HepG2 (cell line): ENCODE measurements around the gene MPIG6B. TPM values are rescaled to one million over a fixed set of nuclear protein-coding genes. Genes with fewer than 3 reads are reported as not detected.

Source experiments
- CBX2 ChIP-seq, 2 experiments: fragments of 200-600 bp in 1 of 2; sonication (generic); formaldehyde crosslinking in 1 of 2; IDR thresholded peaks; 2 replicates each; pipeline versions ENCODE4 v1.7.0 to v1.8.1; 2018 to 2022; ENCODE audit warnings: low read depth in 2 of 2, low read length in 1 of 2, mild to moderate bottlenecking in 1 of 2, missing genetic modification reagents in 1 of 2
- HOXA3 ChIP-seq: sonication (generic); formaldehyde crosslinking; IDR thresholded peaks from 2 replicates; pipeline ENCODE4 v1.5.0; 2020; ENCODE audit warnings: missing genetic modification reagents
- HOXA7 ChIP-seq: sonication (generic); formaldehyde crosslinking; IDR thresholded peaks from 2 replicates; pipeline ENCODE4 v1.8.1; 2022; ENCODE audit warnings: mild to moderate bottlenecking, missing genetic modification reagents, moderate library complexity
- JUNB ChIP-seq: sonication (generic); formaldehyde crosslinking; IDR thresholded peaks from 2 replicates; pipeline ENCODE4 v1.8.0; 2022; ENCODE audit warnings: missing genetic modification reagents, mild to moderate bottlenecking, borderline replicate concordance
- KDM5B ChIP-seq: sonication (generic); formaldehyde crosslinking; IDR thresholded peaks from 2 replicates; pipeline ENCODE4 v1.4.0; 2020; ENCODE audit warnings: missing genetic modification reagents, mild to moderate bottlenecking, borderline replicate concordance
- RFXAP ChIP-seq: sonication (generic); formaldehyde crosslinking; IDR thresholded peaks from 2 replicates; pipeline ENCODE4 v1.4.0; 2020; ENCODE audit warnings: missing genetic modification reagents, borderline replicate concordance
- RNF2 ChIP-seq: fragments of 450-650 bp; conservative IDR thresholded peaks from 2 replicates; pipeline ENCODE4 v1.6.1; 2016; ENCODE audit warnings: low read depth
- SRSF9 ChIP-seq: fragments of 200-400 bp; formaldehyde crosslinking; IDR thresholded peaks from 2 replicates; pipeline ENCODE4 v1.6.1; 2018; ENCODE audit warnings: borderline replicate concordance, mild to moderate bottlenecking, low read depth, low read length; ENCODE audit not compliant: insufficient read depth, poor library complexity, severe bottlenecking
- TAF15 ChIP-seq: fragments of 200-400 bp; formaldehyde crosslinking; IDR thresholded peaks from one replicate; pipeline ENCODE4 v1.6.1; 2018; ENCODE audit warnings: mild to moderate bottlenecking, low read depth, low read length; ENCODE audit not compliant: poor library complexity, severe bottlenecking
- TARDBP ChIP-seq: sonication (generic); formaldehyde crosslinking; IDR thresholded peaks from 2 replicates; pipeline ENCODE4 v1.8.0; 2022; ENCODE audit warnings: mild to moderate bottlenecking, missing genetic modification reagents
- TEAD2 ChIP-seq: sonication (generic); formaldehyde crosslinking; IDR thresholded peaks from 2 replicates; pipeline ENCODE4 v1.9.0; 2021; ENCODE audit warnings: missing genetic modification reagents
- ZC3H4 ChIP-seq: sonication (generic); formaldehyde crosslinking; IDR thresholded peaks from 2 replicates; pipeline ENCODE4 v1.4.0; 2020; ENCODE audit warnings: missing genetic modification reagents, borderline replicate concordance
- ZFYVE20 ChIP-seq: sonication (generic); formaldehyde crosslinking; IDR thresholded peaks from 2 replicates; pipeline ENCODE4 v1.8.0; 2023; ENCODE audit warnings: low read depth, mild to moderate bottlenecking, moderate library complexity, missing genetic modification reagents, borderline replicate concordance
- ZKSCAN5 ChIP-seq: sonication (generic); formaldehyde crosslinking; IDR thresholded peaks from 2 replicates; pipeline ENCODE4 v1.5.1; 2020; ENCODE audit warnings: mild to moderate bottlenecking, missing genetic modification reagents
- ZNF501 ChIP-seq: sonication (generic); formaldehyde crosslinking; IDR thresholded peaks from 2 replicates; pipeline ENCODE4 v1.5.1; 2020; ENCODE audit warnings: mild to moderate bottlenecking, moderate library complexity, missing genetic modification reagents
- ZNF567 ChIP-seq: sonication (generic); formaldehyde crosslinking; IDR thresholded peaks from 2 replicates; pipeline ENCODE4 v1.8.1; 2023; ENCODE audit warnings: mild to moderate bottlenecking, missing genetic modification reagents, borderline replicate concordance
- ZNF724P ChIP-seq: sonication (generic); formaldehyde crosslinking; IDR thresholded peaks from 2 replicates; pipeline ENCODE4 v1.8.0; 2022; ENCODE audit warnings: missing genetic modification reagents, borderline replicate concordance
- ZNF776 ChIP-seq: sonication (generic); formaldehyde crosslinking; IDR thresholded peaks from 2 replicates; pipeline ENCODE4 v1.4.0; 2020; ENCODE audit warnings: mild to moderate bottlenecking, missing genetic modification reagents
- ZNF841 ChIP-seq: sonication (generic); formaldehyde crosslinking; IDR thresholded peaks from 2 replicates; pipeline ENCODE4 v1.8.1; 2023; ENCODE audit warnings: missing genetic modification reagents, borderline replicate concordance
- polyA plus RNA-seq, 8 experiments: library from polyadenylated mRNA; depleted of rRNA in 3 of 8; stranded (reverse) in 7 of 8; unstranded in 1 of 8; fragments of >200 nt; fragmentation: Illumina TruSeq in 4 of 8; extraction: Trizol in 4 of 8; gene quantifications; 2 replicates each; pipeline versions ENCODE4 v1.2.1 to v1.2.3, GENCODE V29; 2011 to 2016; ENCODE audit warnings: low read depth in 4 of 8, missing spikeins in 1 of 8, mixed read lengths in 1 of 8; ENCODE audit not compliant: insufficient read depth in 1 of 8
- total RNA-seq, 5 experiments: library from RNA; depleted of rRNA; stranded (reverse); fragments of >200 nt; fragmentation: Illumina TruSeq; extraction: Trizol; gene quantifications; 2 replicates each; pipeline ENCODE4 v1.2.3, GENCODE V29; 2016; ENCODE audit warnings: low read depth in 1 of 5
- TF ChIP-seq, protein P1 (sequence below): sonication (generic); formaldehyde crosslinking; IDR thresholded peaks from 2 replicates; pipeline ENCODE4 v1.8.0; 2022; ENCODE audit warnings: mild to moderate bottlenecking, missing genetic modification reagents
- TF ChIP-seq, protein P2 (sequence below): sonication (generic); formaldehyde crosslinking; IDR thresholded peaks from 2 replicates; pipeline ENCODE4 v1.4.0; 2020; ENCODE audit warnings: missing genetic modification reagents, mild to moderate bottlenecking, borderline replicate concordance
- TF ChIP-seq, protein P3 (sequence below): sonication (generic); formaldehyde crosslinking; IDR thresholded peaks from 2 replicates; pipeline ENCODE4 v1.4.0; 2020; ENCODE audit warnings: missing genetic modification reagents

Gene MPIG6B
- total and polyA plus RNA-seq, 2 of the 13 experiments (the other 11 are each of a cell fraction or from before 2014, with no cell fraction given): not detected

DNA sequence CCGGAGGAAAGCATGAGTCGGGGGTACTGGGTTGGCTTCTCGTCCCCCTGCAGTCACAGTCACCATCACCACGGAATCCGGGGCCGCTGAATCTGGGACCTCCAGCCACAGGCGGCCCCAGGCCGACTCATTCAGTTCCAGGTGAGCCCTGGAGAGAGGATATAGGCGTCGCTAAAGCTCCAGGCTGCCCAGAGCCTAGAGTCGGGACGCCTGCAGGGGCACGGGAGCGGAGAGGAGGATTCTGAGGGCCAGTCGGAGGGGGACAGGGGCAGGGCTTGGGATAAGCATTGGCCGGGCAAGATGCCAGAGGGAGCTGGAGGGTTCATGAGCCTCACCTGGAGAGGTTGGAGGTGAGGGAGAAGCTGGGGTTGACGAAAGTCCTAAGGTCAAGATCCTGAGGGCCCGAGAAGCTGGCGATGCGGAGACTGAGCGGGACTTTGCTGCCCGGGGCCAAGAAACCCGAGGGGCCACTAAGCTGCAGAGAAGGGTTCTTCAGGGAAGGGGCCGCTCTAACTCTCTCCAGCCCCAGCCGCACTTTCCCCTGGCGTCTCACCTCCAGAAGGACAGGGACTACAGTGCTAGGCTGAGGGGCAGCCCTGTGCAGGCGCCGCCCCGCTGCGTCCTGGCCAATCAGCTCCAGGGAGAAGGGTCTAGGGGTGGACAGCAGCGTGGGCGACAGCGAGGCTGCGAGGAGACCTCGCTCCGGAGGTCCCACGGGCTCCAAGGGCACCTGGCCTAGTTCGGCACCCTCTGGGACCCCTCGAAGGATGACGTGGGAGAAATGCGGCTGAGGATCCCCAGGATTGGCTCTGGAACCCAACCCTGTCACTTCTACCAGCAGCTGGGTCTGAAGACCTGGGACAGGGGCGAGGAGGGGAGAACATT lies 43.0 kb downstream of the MPIG6B start (continued):
- TF ChIP-seq, protein P1, sequence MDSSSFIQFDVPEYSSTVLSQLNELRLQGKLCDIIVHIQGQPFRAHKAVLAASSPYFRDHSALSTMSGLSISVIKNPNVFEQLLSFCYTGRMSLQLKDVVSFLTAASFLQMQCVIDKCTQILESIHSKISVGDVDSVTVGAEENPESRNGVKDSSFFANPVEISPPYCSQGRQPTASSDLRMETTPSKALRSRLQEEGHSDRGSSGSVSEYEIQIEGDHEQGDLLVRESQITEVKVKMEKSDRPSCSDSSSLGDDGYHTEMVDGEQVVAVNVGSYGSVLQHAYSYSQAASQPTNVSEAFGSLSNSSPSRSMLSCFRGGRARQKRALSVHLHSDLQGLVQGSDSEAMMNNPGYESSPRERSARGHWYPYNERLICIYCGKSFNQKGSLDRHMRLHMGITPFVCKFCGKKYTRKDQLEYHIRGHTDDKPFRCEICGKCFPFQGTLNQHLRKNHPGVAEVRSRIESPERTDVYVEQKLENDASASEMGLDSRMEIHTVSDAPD (CRISPR knock-in tag): no peak
- TF ChIP-seq CBX2 (IDR thresholded peaks at IDR 0.05; ENCODE audit: low read depth, low read length): no peak
- no peak for TF ChIP-seq CBX2 (CRISPR knock-in tag; IDR thresholded peaks at IDR 0.05; ENCODE audit: low read depth)
- no peak for TF ChIP-seq ZFYVE20 (CRISPR knock-in tag)
- no peak for TF ChIP-seq HOXA7
- TF ChIP-seq ZNF501 (CRISPR knock-in tag): peak; percentile 90
- no peak for TF ChIP-seq ZNF841 (CRISPR knock-in tag)
- TF ChIP-seq TEAD2 (CRISPR knock-in tag): no peak
- TF ChIP-seq RFXAP: 0 out of 2 replicates have a peak, but pooled peaks have one; percentile 35
- TF ChIP-seq HOXA3 (CRISPR knock-in tag): peak; percentile 73
- no peak for TF ChIP-seq ZC3H4
- TF ChIP-seq ZNF776 (CRISPR knock-in tag): 0 out of 2 replicates have a peak, but pooled peaks have one; percentile 64
- TF ChIP-seq ZKSCAN5: peak; percentile 98
- TF ChIP-seq TAF15: peak; percentile 21
- TF ChIP-seq, protein P2, sequence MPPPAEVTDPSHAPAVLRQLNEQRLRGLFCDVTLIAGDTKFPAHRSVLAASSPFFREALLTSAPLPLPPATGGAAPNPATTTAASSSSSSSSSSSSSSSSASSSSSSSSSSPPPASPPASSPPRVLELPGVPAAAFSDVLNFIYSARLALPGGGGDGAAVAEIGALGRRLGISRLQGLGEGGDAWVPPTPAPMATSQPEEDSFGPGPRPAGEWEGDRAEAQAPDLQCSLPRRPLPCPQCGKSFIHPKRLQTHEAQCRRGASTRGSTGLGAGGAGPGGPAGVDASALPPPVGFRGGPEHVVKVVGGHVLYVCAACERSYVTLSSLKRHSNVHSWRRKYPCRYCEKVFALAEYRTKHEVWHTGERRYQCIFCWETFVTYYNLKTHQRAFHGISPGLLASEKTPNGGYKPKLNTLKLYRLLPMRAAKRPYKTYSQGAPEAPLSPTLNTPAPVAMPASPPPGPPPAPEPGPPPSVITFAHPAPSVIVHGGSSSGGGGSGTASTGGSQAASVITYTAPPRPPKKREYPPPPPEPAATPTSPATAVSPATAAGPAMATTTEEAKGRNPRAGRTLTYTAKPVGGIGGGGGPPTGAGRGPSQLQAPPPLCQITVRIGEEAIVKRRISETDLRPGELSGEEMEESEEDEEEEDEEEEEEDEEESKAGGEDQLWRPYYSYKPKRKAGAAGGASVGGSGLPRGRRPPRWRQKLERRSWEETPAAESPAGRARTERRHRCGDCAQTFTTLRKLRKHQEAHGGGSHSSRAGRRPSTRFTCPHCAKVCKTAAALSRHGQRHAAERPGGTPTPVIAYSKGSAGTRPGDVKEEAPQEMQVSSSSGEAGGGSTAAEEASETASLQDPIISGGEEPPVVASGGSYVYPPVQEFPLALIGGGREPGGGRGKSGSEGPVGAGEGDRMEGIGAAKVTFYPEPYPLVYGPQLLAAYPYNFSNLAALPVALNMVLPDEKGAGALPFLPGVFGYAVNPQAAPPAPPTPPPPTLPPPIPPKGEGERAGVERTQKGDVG (CRISPR knock-in tag): no peak
- TF ChIP-seq RNF2: 0 out of 2 replicates have a peak, but pooled peaks have one; percentile 28
- TF ChIP-seq, protein P3, sequence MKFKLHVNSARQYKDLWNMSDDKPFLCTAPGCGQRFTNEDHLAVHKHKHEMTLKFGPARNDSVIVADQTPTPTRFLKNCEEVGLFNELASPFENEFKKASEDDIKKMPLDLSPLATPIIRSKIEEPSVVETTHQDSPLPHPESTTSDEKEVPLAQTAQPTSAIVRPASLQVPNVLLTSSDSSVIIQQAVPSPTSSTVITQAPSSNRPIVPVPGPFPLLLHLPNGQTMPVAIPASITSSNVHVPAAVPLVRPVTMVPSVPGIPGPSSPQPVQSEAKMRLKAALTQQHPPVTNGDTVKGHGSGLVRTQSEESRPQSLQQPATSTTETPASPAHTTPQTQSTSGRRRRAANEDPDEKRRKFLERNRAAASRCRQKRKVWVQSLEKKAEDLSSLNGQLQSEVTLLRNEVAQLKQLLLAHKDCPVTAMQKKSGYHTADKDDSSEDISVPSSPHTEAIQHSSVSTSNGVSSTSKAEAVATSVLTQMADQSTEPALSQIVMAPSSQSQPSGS (CRISPR knock-in tag): no peak
- TF ChIP-seq JUNB (CRISPR knock-in tag): no peak
- TF ChIP-seq TARDBP (CRISPR knock-in tag): no peak
- 0 out of 2 replicates have a peak, but pooled peaks have one; percentile 79 for TF ChIP-seq ZNF567 (CRISPR knock-in tag)
- 0 out of 2 replicates have a peak, but pooled peaks have one; percentile 15 for TF ChIP-seq ZNF724P (CRISPR knock-in tag)
- TF ChIP-seq SRSF9: no peak
- peak; percentile 63 for TF ChIP-seq KDM5B (CRISPR knock-in tag)
